ENCODE measurements around the gene MYL6B.
"Not testable (repeated sequence)": the region's sequence is repeated elsewhere in the genome, so short reads cannot be mapped to it uniquely, and the experiment has no call there.

Gene MYL6B

GRCh38 chr12:56188778-56189098 is 36.4 kb downstream of the MYL6B start:
- peak overlapping the region; percentile 88 for H3K9ac ChIP-seq (ENCODE audit: low read length)
- peaks cover 17% of the 10 kb centered on the region for H3K4me1 ChIP-seq (ENCODE audit: control insufficient read depth, insufficient read depth, low read length)
- H3K4me3 ChIP-seq (ENCODE audit: low read depth, low read length): peak overlapping the region; percentile 90
- H3K9me3 ChIP-seq (ENCODE audit: control insufficient read depth, insufficient read depth, low read depth, low read length): no peaks in the 10 kb centered on the region
- peak overlapping the region; percentile 80 for H3K27ac ChIP-seq (ENCODE audit: low read depth, low read length)
- H3K36me3 ChIP-seq (ENCODE audit: control insufficient read depth, insufficient read depth, low read length): peaks cover 38% of the 10 kb centered on the region
- H3K27me3 ChIP-seq (ENCODE audit: control insufficient read depth, insufficient read depth, low read length): no peaks in the 10 kb centered on the region

- H3K27ac ChIP-seq (ENCODE audit: low read depth, low read length): peak within 1 kb of the TSS; percentile 80
- H3K4me3 ChIP-seq (ENCODE audit: low read depth, low read length): peak within 1 kb of the TSS; percentile 90
- peaks cover 17% of the 10 kb centered on the region for H3K4me1 ChIP-seq (ENCODE audit: control insufficient read depth, insufficient read depth, low read length)
- H3K9ac ChIP-seq (ENCODE audit: low read length): peak within 1 kb of the TSS; percentile 88
- H3K9me3 ChIP-seq (ENCODE audit: control insufficient read depth, insufficient read depth, low read depth, low read length): no peaks in the 10 kb centered on the region
- peaks cover 33% of the 10 kb centered on the region for H3K36me3 ChIP-seq (ENCODE audit: control insufficient read depth, insufficient read depth, low read length)
- no peaks in the 10 kb centered on the region for H3K27me3 ChIP-seq (ENCODE audit: control insufficient read depth, insufficient read depth, low read length)
These were observed 36.9 kb downstream of the MYL6B start, which contains the start of gene SMARCC2 for GRCh38 chr12:56189099-56189917. TSS of gene SMARCC2 (minus strand) at chr12:56189483. CDS start at chr12:56189461, 22 bp downstream.

DNA sequence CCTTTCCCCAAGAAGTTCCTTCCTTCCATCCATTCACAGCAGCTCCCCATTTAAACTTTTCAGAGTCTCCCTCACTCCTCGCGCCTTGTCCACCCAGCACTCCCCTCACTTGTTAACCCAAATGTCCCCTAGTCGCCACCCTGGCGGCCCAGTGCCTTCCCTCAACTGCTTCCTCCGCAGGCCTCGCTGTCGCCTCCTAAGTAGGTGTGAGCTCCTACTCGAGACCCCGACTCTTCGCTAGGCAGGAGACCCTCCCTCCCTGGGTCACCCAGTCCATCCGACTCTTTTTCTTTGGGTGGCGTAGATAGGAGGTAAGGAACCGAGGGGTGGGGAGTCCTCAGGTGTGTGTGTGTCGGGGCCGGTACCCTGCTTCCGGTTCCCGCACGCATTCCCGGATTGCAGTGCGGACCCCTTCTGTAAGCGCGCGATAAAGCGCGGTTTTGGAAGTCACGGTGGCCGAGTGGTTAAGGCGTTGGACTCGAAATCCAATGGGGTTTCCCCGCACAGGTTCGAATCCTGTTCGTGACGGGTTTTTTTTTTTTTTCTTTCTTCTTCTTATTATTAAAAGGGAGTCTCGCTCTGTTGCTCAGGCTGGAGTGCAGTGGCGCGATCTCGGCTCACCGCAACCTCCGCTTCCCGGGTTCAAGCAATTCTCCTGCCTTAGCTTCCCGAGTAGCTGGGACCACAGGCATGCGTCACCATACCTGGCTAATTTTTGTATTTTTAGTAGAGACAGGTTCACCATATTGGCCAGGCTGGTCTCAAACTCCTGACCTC is 37.7 kb downstream of the MYL6B start:
- Histone ChIP-seq H3K27ac (ENCODE audit: low read depth, low read length) (peak overlapping the region; percentile 48; the same call in 1 of the 2 replicates), H3K9ac (ENCODE audit: low read length) (peak overlapping the region; percentile 88), H3K4me3 (ENCODE audit: low read depth, low read length) (peak overlapping the region; percentile 90), H3K9me3 (ENCODE audit: control insufficient read depth, insufficient read depth, low read depth, low read length) (no peaks in the 10 kb centered on the region), H3K27me3 (ENCODE audit: control insufficient read depth, insufficient read depth, low read length) (no peaks in the 10 kb centered on the region), H3K4me1 (ENCODE audit: control insufficient read depth, insufficient read depth, low read length) (peaks cover 17% of the 10 kb centered on the region), H3K36me3 (ENCODE audit: control insufficient read depth, insufficient read depth, low read length) (peaks cover 25% of the 10 kb centered on the region)

GRCh38 chr12:56190695-56191155 is 38.3 kb downstream of the MYL6B start:
- Histone ChIP-seq H3K9me3 (ENCODE audit: control insufficient read depth, insufficient read depth, low read depth, low read length) (no peaks in the 10 kb centered on the region), H3K27ac (ENCODE audit: low read depth, low read length) (no peak overlapping the region), H3K4me3 (ENCODE audit: low read depth, low read length) (peak overlapping the region; percentile 90), H3K4me1 (ENCODE audit: control insufficient read depth, insufficient read depth, low read length) (peaks cover 17% of the 10 kb centered on the region), H3K9ac (ENCODE audit: low read length) (peak overlapping the region; percentile 34), H3K27me3 (ENCODE audit: control insufficient read depth, insufficient read depth, low read length) (no peaks in the 10 kb centered on the region), H3K36me3 (ENCODE audit: control insufficient read depth, insufficient read depth, low read length) (peaks cover 19% of the 10 kb centered on the region)

DNA sequence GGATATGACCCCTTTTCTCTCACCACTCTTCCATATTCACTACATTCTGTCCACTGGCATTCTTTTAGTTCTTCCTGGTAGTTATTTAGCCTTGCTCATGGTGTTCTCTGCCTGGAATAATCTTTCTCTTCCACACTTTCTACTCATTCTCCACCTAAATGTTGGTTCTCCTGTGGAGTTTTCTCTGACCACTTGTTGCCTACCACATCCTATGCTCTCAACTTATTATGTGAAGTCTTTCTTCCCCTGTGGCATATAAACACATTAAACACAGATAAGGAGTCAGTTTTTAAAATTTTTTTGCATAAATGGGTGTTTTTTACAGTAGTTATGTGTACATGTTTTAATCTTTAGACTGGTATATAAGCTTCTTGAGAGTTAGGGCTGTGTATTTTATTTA is 40.2 kb downstream of the MYL6B start:
- Histone ChIP-seq H3K27ac (ENCODE audit: low read depth, low read length) (no peak overlapping the region), H3K9me3 (ENCODE audit: control insufficient read depth, insufficient read depth, low read depth, low read length) (no peaks in the 10 kb centered on the region), H3K9ac (ENCODE audit: low read length) (no peak overlapping the region), H3K36me3 (ENCODE audit: control insufficient read depth, insufficient read depth, low read length) (peaks cover 8% of the 10 kb centered on the region; the same call in 1 of the 2 replicates), H3K4me1 (ENCODE audit: control insufficient read depth, insufficient read depth, low read length) (peaks cover 20% of the 10 kb centered on the region), H3K27me3 (ENCODE audit: control insufficient read depth, insufficient read depth, low read length) (no peaks in the 10 kb centered on the region), H3K4me3 (ENCODE audit: low read depth, low read length) (no peak overlapping the region)

- H3K36me3 ChIP-seq (ENCODE audit: control insufficient read depth, insufficient read depth, low read length): peaks cover 5% of the 10 kb centered on the region; the same call in 1 of the 2 replicates
- H3K4me1 ChIP-seq (ENCODE audit: control insufficient read depth, insufficient read depth, low read length): peaks cover 16% of the 10 kb centered on the region
- H3K9me3 ChIP-seq (ENCODE audit: control insufficient read depth, insufficient read depth, low read depth, low read length): no peaks in the 10 kb centered on the region
- H3K4me3 ChIP-seq (ENCODE audit: low read depth, low read length): no peak overlapping the region
- H3K27ac ChIP-seq (ENCODE audit: low read depth, low read length): no peak overlapping the region
- H3K9ac ChIP-seq (ENCODE audit: low read length): no peak overlapping the region
- no peaks in the 10 kb centered on the region for H3K27me3 ChIP-seq (ENCODE audit: control insufficient read depth, insufficient read depth, low read length)
These were observed 40.7 kb downstream of the MYL6B start for GRCh38 chr12:56193025-56193578.

DNA sequence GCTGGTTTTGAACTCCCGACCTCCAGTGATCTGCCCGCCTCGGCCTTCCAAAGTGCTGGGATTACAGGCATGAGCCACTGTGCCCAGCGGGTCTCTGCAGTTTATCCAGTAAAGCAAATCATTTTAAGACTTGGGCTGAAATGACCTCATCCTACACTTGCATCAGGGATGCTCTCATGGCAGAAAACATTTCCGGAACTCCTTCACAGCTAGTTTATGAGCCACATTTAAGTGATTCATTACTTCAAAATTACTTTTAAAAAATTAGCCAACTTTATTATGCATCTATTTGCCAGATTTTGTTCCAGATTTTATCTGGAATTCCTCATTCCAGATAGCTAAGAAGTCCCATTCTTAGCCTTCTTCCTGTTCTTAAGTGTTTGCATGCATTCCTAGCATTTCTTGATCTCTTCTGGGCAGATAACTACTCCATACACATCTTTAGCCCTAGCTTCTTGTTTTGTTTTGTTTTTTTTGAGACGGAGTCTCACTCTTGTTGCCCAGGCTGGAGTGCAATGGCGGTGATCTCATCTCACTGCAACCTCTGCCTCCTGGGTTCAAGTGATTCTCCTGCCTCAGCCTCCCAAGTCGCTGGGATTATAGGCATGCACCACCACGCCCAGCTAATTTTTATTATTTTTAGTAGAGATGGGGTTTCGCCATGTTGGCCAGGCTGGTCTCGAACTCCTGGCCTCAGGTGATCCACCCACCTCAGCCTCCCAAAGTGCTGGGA is 44.6 kb downstream of the MYL6B start:
- H3K4me3 ChIP-seq (ENCODE audit: low read depth, low read length); H3K9me3 ChIP-seq (ENCODE audit: control insufficient read depth, insufficient read depth, low read depth, low read length); H3K9ac ChIP-seq (ENCODE audit: low read length); H3K27me3 ChIP-seq (ENCODE audit: control insufficient read depth, insufficient read depth, low read length); H3K36me3 ChIP-seq (ENCODE audit: control insufficient read depth, insufficient read depth, low read length): not testable (repeated sequence)
- Histone ChIP-seq H3K4me1 (ENCODE audit: control insufficient read depth, insufficient read depth, low read length) (peaks cover 17% of the 10 kb centered on the region; the same call in 1 of the 2 replicates), H3K27ac (ENCODE audit: low read depth, low read length) (peak overlapping the region; percentile 6; the same call in 1 of the 2 replicates)

GRCh38 chr12:56197921-56198635 is 45.7 kb downstream of the MYL6B start:
- H3K4me3 ChIP-seq (ENCODE audit: low read depth, low read length): no peak overlapping the region
- H3K27me3 ChIP-seq (ENCODE audit: control insufficient read depth, insufficient read depth, low read length): no peaks in the 10 kb centered on the region
- no peaks in the 10 kb centered on the region for H3K36me3 ChIP-seq (ENCODE audit: control insufficient read depth, insufficient read depth, low read length)
- H3K9me3 ChIP-seq (ENCODE audit: control insufficient read depth, insufficient read depth, low read depth, low read length): no peaks in the 10 kb centered on the region
- H3K4me1 ChIP-seq (ENCODE audit: control insufficient read depth, insufficient read depth, low read length): peaks cover 17% of the 10 kb centered on the region; the same call in 1 of the 2 replicates
- H3K27ac ChIP-seq (ENCODE audit: low read depth, low read length): no peak overlapping the region
- H3K9ac ChIP-seq (ENCODE audit: low read length): no peak overlapping the region

GRCh38 chr12:56198836-56199235 is 46.4 kb downstream of the MYL6B start:
- Histone ChIP-seq H3K9me3 (ENCODE audit: control insufficient read depth, insufficient read depth, low read depth, low read length) (no peaks in the 10 kb centered on the region), H3K4me3 (ENCODE audit: low read depth, low read length) (no peak overlapping the region), H3K27ac (ENCODE audit: low read depth, low read length) (no peak overlapping the region), H3K4me1 (ENCODE audit: control insufficient read depth, insufficient read depth, low read length) (peaks cover 17% of the 10 kb centered on the region; the same call in 1 of the 2 replicates), H3K36me3 (ENCODE audit: control insufficient read depth, insufficient read depth, low read length) (no peaks in the 10 kb centered on the region), H3K9ac (ENCODE audit: low read length) (no peak overlapping the region), H3K27me3 (ENCODE audit: control insufficient read depth, insufficient read depth, low read length) (no peaks in the 10 kb centered on the region)

DNA sequence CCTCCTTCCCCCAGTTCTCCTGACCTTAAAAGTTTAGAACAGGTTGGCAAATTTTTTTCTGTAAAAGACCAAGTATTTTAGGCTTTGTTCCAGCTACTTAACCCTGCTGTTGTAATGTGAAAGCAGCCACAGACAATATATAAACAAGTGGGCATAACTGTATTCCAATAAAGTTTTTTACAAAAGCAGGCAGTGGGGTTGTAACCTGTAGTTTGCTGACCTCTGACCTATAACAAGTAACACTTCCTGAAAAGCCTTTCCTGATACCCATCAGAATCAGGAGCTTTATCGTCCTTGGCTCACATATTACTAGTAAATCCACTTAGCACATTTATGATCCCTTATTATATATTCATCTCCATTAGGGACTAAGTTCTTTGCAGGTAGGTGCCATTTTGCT is 50.0 kb downstream of the MYL6B start:
- Histone ChIP-seq H3K4me3 (ENCODE audit: low read depth, low read length) (no peak overlapping the region), H3K9me3 (ENCODE audit: control insufficient read depth, insufficient read depth, low read depth, low read length) (no peaks in the 10 kb centered on the region), H3K9ac (ENCODE audit: low read length) (no peak overlapping the region), H3K4me1 (ENCODE audit: control insufficient read depth, insufficient read depth, low read length) (peaks cover 13% of the 10 kb centered on the region; the same call in 1 of the 2 replicates), H3K27ac (ENCODE audit: low read depth, low read length) (no peak overlapping the region), H3K36me3 (ENCODE audit: control insufficient read depth, insufficient read depth, low read length) (peaks cover 30% of the 10 kb centered on the region), H3K27me3 (ENCODE audit: control insufficient read depth, insufficient read depth, low read length) (no peaks in the 10 kb centered on the region)

All from HUES6 (cell line).